DOHH2 (cell line): ENCODE results near the gene HS2ST1.

Experiments
- H3F3A ChIP-seq: fragments of 200-600 bp; sonication (generic), shearing (Covaris generic); 2 replicates; pipeline ENCODE4 v1.6.0; 2016; ENCODE audit warnings: antibody characterized with exemption, mild to moderate bottlenecking; ENCODE audit not compliant: control insufficient read depth, insufficient read depth
- H3K27ac ChIP-seq: fragments of 200-600 bp; sonication (generic); 2 replicates; pipeline ENCODE4 v1.5.1; 2014; ENCODE audit warnings: low read depth, mild to moderate bottlenecking, low read length, moderate library complexity
- H3K27me3 ChIP-seq: fragments of 200-600 bp; sonication (generic); 2 replicates; pipeline ENCODE4 v1.6.1; 2014; ENCODE audit warnings: mild to moderate bottlenecking, low read length, mixed read lengths; ENCODE audit not compliant: control insufficient read depth
- H3K36me3 ChIP-seq: fragments of 200-600 bp; sonication (generic); 2 replicates; pipeline ENCODE4 v1.6.1; 2014; ENCODE audit warnings: mild to moderate bottlenecking, low read length, moderate library complexity, mixed read lengths; ENCODE audit not compliant: control insufficient read depth
- H3K4me1 ChIP-seq: fragments of 200-600 bp; sonication (generic); 2 replicates; pipeline ENCODE4 v1.6.1; 2014; ENCODE audit warnings: mild to moderate bottlenecking, low read length, mixed read lengths; ENCODE audit not compliant: control insufficient read depth
- H3K4me2 ChIP-seq: fragments of 200-600 bp; sonication (generic); 2 replicates; pipeline ENCODE4 v1.6.0; 2014; ENCODE audit warnings: mild to moderate bottlenecking, low read length, moderate library complexity
- H3K4me3 ChIP-seq: fragments of 200-600 bp; sonication (generic); 2 replicates; pipeline ENCODE4 v1.5.1; 2014; ENCODE audit warnings: mild to moderate bottlenecking, low read length, mixed read lengths
- H3K79me2 ChIP-seq: fragments of 200-600 bp; sonication (generic); 2 replicates; pipeline ENCODE4 v1.6.1; 2014; ENCODE audit warnings: mild to moderate bottlenecking, low read length, mixed read lengths; ENCODE audit not compliant: control insufficient read depth
- H3K9me2 ChIP-seq: fragments of 200-600 bp; sonication (generic); replicated peaks from 2 replicates; pipeline ENCODE4 v1.6.1; 2014; ENCODE audit warnings: mild to moderate bottlenecking, low read length, mixed read lengths; ENCODE audit not compliant: control insufficient read depth
- H3K9me3 ChIP-seq: fragments of 200-600 bp; sonication (generic); 2 replicates; pipeline ENCODE4 v1.6.1; 2014; ENCODE audit warnings: antibody characterized with exemption, low read length, mixed read lengths; ENCODE audit not compliant: control insufficient read depth, insufficient read depth
- H4K20me1 ChIP-seq: fragments of 200-600 bp; sonication (generic); 2 replicates; pipeline ENCODE4 v1.6.0; 2014; ENCODE audit warnings: low read depth, mild to moderate bottlenecking, antibody characterized with exemption, low read length, moderate library complexity; ENCODE audit not compliant: control insufficient read depth, insufficient read depth
- CTCF ChIP-seq: fragments of 200-600 bp; sonication (generic); IDR thresholded peaks from one replicate; pipeline ENCODE4 v1.5.1; 2014; ENCODE audit warnings: antibody characterized with exemption, mild to moderate bottlenecking, low read depth, low read length; ENCODE audit not compliant: poor library complexity, severe bottlenecking
- EZH2phosphoT487 ChIP-seq: fragments of 200-600 bp; sonication (generic); IDR thresholded peaks from 2 replicates; pipeline ENCODE4 v1.6.1; 2017; ENCODE audit warnings: borderline replicate concordance, mild to moderate bottlenecking, antibody characterized with exemption, low read length, moderate library complexity, mixed read lengths

HS2ST1 gene

DNA sequence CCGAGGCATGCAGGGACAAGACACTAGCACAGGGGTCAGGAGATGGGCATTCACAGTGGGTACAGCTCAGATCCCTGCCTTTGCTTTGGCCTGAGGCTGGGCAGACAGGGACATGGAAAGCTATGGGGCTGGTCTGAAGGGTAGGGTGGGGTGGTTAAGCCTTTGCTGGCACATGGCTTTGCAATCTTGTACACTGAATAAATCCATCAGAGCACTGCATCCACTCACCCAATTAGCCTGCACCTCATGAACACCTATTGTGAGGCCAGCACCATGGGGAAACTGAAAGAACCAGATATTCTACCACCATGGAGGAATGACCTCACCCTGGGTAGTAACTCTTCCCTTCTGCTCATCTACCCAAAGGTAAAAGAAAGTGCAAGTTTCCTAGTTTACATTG is 214.6 kb downstream of the HS2ST1 start:
- no peak overlapping the region for H3K4me2 ChIP-seq

DNA sequence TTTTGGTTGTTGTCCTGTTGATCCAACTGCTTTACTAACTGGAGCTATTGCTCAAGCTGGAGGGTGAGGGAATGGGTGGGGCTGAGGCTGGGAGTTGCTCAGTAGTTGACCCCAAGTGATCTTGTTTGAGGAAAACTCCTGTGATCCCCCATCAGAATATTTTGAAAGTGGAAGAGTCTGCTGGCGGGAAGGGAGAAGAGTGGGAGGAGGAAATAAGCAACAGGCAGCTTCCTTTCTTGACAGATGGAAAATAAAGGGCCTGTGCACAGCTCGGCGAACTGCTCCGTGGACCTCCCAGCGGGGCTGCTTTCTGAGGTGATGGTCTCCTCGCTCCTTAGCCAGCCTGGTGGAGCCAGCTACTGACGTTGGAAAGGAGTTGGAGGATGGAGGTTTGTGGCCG is 215.2 kb downstream of the HS2ST1 start:
- Histone ChIP-seq H3K27ac (no peak overlapping the region), H3K4me2 (no peak overlapping the region), H3K79me2 (no peaks in the 10 kb centered on the region), H3K9me2 (no peaks in the 10 kb centered on the region), H3K4me1 (peaks cover 8% of the 10 kb centered on the region), H3F3A (no peaks in the 10 kb centered on the region), H3K36me3 (no peaks in the 10 kb centered on the region), H3K27me3 (peaks cover 23% of the 10 kb centered on the region), H3K9me3 (no peaks in the 10 kb centered on the region), H4K20me1 (no peaks in the 10 kb centered on the region), H3K4me3 (no peak overlapping the region)
- TF ChIP-seq CTCF (no peak), EZH2phosphoT487 (no peak)

More for the DNA sequence above, 214.6 kb downstream of the HS2ST1 start:
- H3K36me3 ChIP-seq, result no peaks in the 10 kb centered on the region
- peaks cover 8% of the 10 kb centered on the region for H3K4me1 ChIP-seq
- TF ChIP-seq EZH2phosphoT487, result no peak
- no peak for TF ChIP-seq CTCF
- H3K27me3 ChIP-seq, result peaks cover 22% of the 10 kb centered on the region
- H3K4me3 ChIP-seq, result no peak overlapping the region
- H4K20me1 ChIP-seq, result no peaks in the 10 kb centered on the region
- H3K9me3 ChIP-seq, result no peaks in the 10 kb centered on the region
- H3K79me2 ChIP-seq, result no peaks in the 10 kb centered on the region
- no peak overlapping the region for H3K27ac ChIP-seq
- H3K9me2 ChIP-seq, result no peaks in the 10 kb centered on the region
- H3F3A ChIP-seq, result no peaks in the 10 kb centered on the region

- H3K9me3 ChIP-seq, result no peaks in the 10 kb centered on the region
- TF ChIP-seq EZH2phosphoT487, result no peak
- no peak for TF ChIP-seq CTCF
- no peak overlapping the region for H3K27ac ChIP-seq
- H3K4me1 ChIP-seq, result peaks cover 8% of the 10 kb centered on the region
- H3K79me2 ChIP-seq, result no peaks in the 10 kb centered on the region
- H3K36me3 ChIP-seq, result no peaks in the 10 kb centered on the region
- H3F3A ChIP-seq, result no peaks in the 10 kb centered on the region
- H3K4me3 ChIP-seq, result no peak overlapping the region
- peaks cover 27% of the 10 kb centered on the region for H3K27me3 ChIP-seq
- no peak overlapping the region for H3K4me2 ChIP-seq
- no peaks in the 10 kb centered on the region for H4K20me1 ChIP-seq
- H3K9me2 ChIP-seq, result no peaks in the 10 kb centered on the region
These were observed 216.0 kb downstream of the HS2ST1 start for GRCh38 chr1:87130438-87130837.
